HepG2 (cell line): ENCODE results near the gene IFIT2.

Experiments
- ZBTB40 ChIP-seq, 2 experiments: fragments of 450-650 bp in 1 of 2; sonication (generic) in 1 of 2; formaldehyde crosslinking in 1 of 2; IDR thresholded peaks; 2 replicates each; pipeline versions ENCODE4 v1.6.1 to v1.8.0; 2016 to 2022; ENCODE audit warnings: antibody characterized with exemption in 1 of 2, mild to moderate bottlenecking in 1 of 2, missing genetic modification reagents in 1 of 2
- ZNF224 ChIP-seq: sonication (generic); formaldehyde crosslinking; IDR thresholded peaks from 2 replicates; pipeline ENCODE4 v1.5.0; 2020; ENCODE audit warnings: mild to moderate bottlenecking, missing genetic modification reagents
- ZNF687 ChIP-seq: sonication (generic); formaldehyde crosslinking; IDR thresholded peaks from 2 replicates; pipeline ENCODE4 v1.5.1; 2020; ENCODE audit warnings: mild to moderate bottlenecking, missing genetic modification reagents, moderate library complexity
- ZSCAN29 ChIP-seq: sonication (generic); formaldehyde crosslinking; conservative IDR thresholded peaks from 2 replicates; pipeline ENCODE4 v1.4.0; 2020; ENCODE audit warnings: mild to moderate bottlenecking, missing genetic modification reagents

- TF ChIP-seq ZSCAN29 (CRISPR knock-in tag) (no peak), ZBTB40 (IDR thresholded peaks at IDR 0.05) (no peak), ZBTB40 (CRISPR knock-in tag; IDR thresholded peaks at IDR 0.05) (no peak), ZNF224 (no peak), ZNF687 (CRISPR knock-in tag) (no peak)
These were observed 50.1 kb downstream of the IFIT2 start for GRCh38 chr10:89351780-89352597.
